Kidney (tissue), 14 donors: Measurements from ENCODE around the gene IL10RA. TPM values are rescaled to one million over a fixed set of nuclear protein-coding genes. Genes with fewer than 3 reads are reported as not detected.

Experiments
- DNase-seq, 5 donors: peaks; one replicate each; pipeline ENCODE4 v3.0.0-alpha.2; 2013 to 2020
- FAIRE-seq: peaks from 2 replicates; lab custom pipeline; 2012; peaks lifted over from hg19 to GRCh38; lab: Jason Lieb, UNC
- H3K27ac ChIP-seq, 2 donors: one replicate each; pipeline ENCODE4 v1.7.0; 2013; ENCODE audit warnings: low read depth in 2 of 2, low read length in 2 of 2, inconsistent platforms in 1 of 2
- H3K27me3 ChIP-seq: one replicate; pipeline ENCODE4 v1.7.1; 2013; ENCODE audit warnings: low read length, inconsistent platforms; ENCODE audit not compliant: control insufficient read depth, insufficient read depth
- H3K36me3 ChIP-seq, 3 donors: one replicate each; pipeline versions ENCODE4 v1.7.0 to v1.7.1; 2013; ENCODE audit warnings: low read length in 3 of 3, control low read depth in 1 of 3, inconsistent platforms in 1 of 3; ENCODE audit not compliant: insufficient read depth in 3 of 3, control insufficient read depth in 2 of 3
- H3K4me1 ChIP-seq, 3 donors: one replicate each; pipeline versions ENCODE4 v1.7.0 to v1.7.1; 2013; ENCODE audit warnings: low read length in 3 of 3, inconsistent platforms in 1 of 3, low read depth in 1 of 3; ENCODE audit not compliant: control insufficient read depth in 2 of 3, insufficient read depth in 2 of 3
- H3K4me3 ChIP-seq, 3 donors: one replicate each; pipeline versions ENCODE4 v1.7.0 to v1.8.1; 2013; ENCODE audit warnings: low read length in 3 of 3, control low read depth in 1 of 3, inconsistent platforms in 1 of 3
- H3K9ac ChIP-seq, 3 donors: one replicate each; pipeline versions ENCODE4 v1.7.0 to v1.7.1; 2013; ENCODE audit warnings: low read length in 3 of 3, control low read depth in 1 of 3, inconsistent platforms in 1 of 3
- H3K9me3 ChIP-seq, 3 donors: one replicate each; pipeline versions ENCODE4 v1.7.0 to v1.7.1; 2013; ENCODE audit warnings: low read length in 3 of 3, control low read depth in 1 of 3, inconsistent platforms in 1 of 3; ENCODE audit not compliant: control insufficient read depth in 2 of 3, insufficient read depth in 1 of 3
- intact Hi-C: fragments of 100-400 bp; cut with DNase I; formaldehyde crosslinking; loops from one replicate; pipeline ENCODE4 v1.11.1; 2022
- polyA plus RNA-seq: library from polyadenylated mRNA; stranded (reverse); fragments of 350-450 nt; fragmentation: Illumina TruSeq; extraction: RNeasy Lipid Tissue Mini Kit (QIAGEN cat#74804); gene quantifications from one replicate; pipeline ENCODE4 v1.2.3, GENCODE V29; 2014; ENCODE audit warnings: low read depth, low replicate concordance; ENCODE audit not compliant: insufficient read depth
- total RNA-seq: library from RNA; stranded (reverse); fragmentation: NEBNext Ultra II Directional; extraction: Animal tissue kit (Norgen Biotek cat#: 25700); gene quantifications from one replicate; pipeline ENCODE4 v1.2.1, GENCODE V29; 2021
- TF ChIP-seq, protein P1 (sequence below): IDR thresholded peaks from 3 replicates; pipeline ENCODE4 v1.5.1; 2012; ENCODE audit warnings: mild to moderate bottlenecking, moderate library complexity, borderline replicate concordance; ENCODE audit not compliant: insufficient read depth; ENCODE audit errors: extremely low read depth
- donor health status: control.
- donor health status: control.
- donor health status: control.
- donor health status: control.
- donor health status: control.
- donor health status: DM: yes; HTN: yes; CAD: no.
- donor health status: Normal renal cell carcinoma (clear cell type).

Gene IL10RA
- total and polyA plus RNA-seq, 2 donors from 2014 or later: 1.8 to 37.2 TPM

GRCh38 chr11:117992620-117993019, 6.4 kb downstream of the IL10RA start:
- Histone ChIP-seq H3K4me1 (peaks cover 0 to 9% (median 4%) of the 10 kb centered on the region in 3 donors), H3K9ac (no peak overlapping the region), H3K27me3 (peaks cover 5% of the 10 kb centered on the region), H3K27ac (no peak overlapping the region), H3K4me3 (no peak overlapping the region), H3K36me3 (no peaks in the 10 kb centered on the region), H3K9me3 (no peaks in the 10 kb centered on the region)
- FAIRE-seq (no peak), DNase-seq (no peak)
- TF ChIP-seq, protein P1, sequence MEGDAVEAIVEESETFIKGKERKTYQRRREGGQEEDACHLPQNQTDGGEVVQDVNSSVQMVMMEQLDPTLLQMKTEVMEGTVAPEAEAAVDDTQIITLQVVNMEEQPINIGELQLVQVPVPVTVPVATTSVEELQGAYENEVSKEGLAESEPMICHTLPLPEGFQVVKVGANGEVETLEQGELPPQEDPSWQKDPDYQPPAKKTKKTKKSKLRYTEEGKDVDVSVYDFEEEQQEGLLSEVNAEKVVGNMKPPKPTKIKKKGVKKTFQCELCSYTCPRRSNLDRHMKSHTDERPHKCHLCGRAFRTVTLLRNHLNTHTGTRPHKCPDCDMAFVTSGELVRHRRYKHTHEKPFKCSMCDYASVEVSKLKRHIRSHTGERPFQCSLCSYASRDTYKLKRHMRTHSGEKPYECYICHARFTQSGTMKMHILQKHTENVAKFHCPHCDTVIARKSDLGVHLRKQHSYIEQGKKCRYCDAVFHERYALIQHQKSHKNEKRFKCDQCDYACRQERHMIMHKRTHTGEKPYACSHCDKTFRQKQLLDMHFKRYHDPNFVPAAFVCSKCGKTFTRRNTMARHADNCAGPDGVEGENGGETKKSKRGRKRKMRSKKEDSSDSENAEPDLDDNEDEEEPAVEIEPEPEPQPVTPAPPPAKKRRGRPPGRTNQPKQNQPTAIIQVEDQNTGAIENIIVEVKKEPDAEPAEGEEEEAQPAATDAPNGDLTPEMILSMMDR: no peak
- intact Hi-C loops: no loop called here

- H3K4me3 ChIP-seq: no peak overlapping the region
- no peaks in the 10 kb centered on the region for H3K9me3 ChIP-seq
- TF ChIP-seq, protein P1: no peak
- no peak for FAIRE-seq
- no peaks in the 10 kb centered on the region for H3K36me3 ChIP-seq
- no peak for DNase-seq
- no peak overlapping the region for H3K27ac ChIP-seq
- no peak overlapping the region for H3K9ac ChIP-seq
- intact Hi-C loops: no loop called here
- no peaks in the 10 kb centered on the region for H3K27me3 ChIP-seq
- H3K4me1 ChIP-seq: peaks cover 0 to 9% (median 4%) of the 10 kb centered on the region in 3 donors
Observed at GRCh38 chr11:117993988-117994745, 8.0 kb downstream of the IL10RA start.

GRCh38 chr11:117995472-117995871, 9.3 kb downstream of the IL10RA start:
- Histone ChIP-seq H3K27ac (no peak overlapping the region), H3K4me1 (peaks cover 0 to 9% (median 4%) of the 10 kb centered on the region in 3 donors), H3K9ac (no peak overlapping the region), H3K36me3 (no peaks in the 10 kb centered on the region), H3K4me3 (no peak overlapping the region), H3K27me3 (no peaks in the 10 kb centered on the region), H3K9me3 (no peaks in the 10 kb centered on the region)
- FAIRE-seq: no peak
- TF ChIP-seq, protein P1: no peak
- intact Hi-C loops: no loop called here
- DNase-seq: no peak
